Liver (tissue), 9 donors: Measurements from ENCODE around the gene EVA1C. TPM values are rescaled to one million over a fixed set of nuclear protein-coding genes. Genes with fewer than 3 reads are reported as not detected.

Experiments
- DNase-seq: peaks from one replicate; pipeline ENCODE4 v3.0.0-alpha.2; 2017; ENCODE audit warnings: low spot score
- H3K27ac ChIP-seq, 2 donors: one replicate each; pipeline ENCODE4 v1.7.0; 2013; ENCODE audit warnings: inconsistent platforms in 2 of 2, low read length in 2 of 2, control low read depth in 1 of 2, low read depth in 1 of 2, mild to moderate bottlenecking in 1 of 2
- H3K27me3 ChIP-seq, 4 donors: one replicate each; pipeline versions ENCODE4 v1.6.1 to v1.7.0; 2013; ENCODE audit warnings: low read length in 3 of 4, inconsistent platforms in 1 of 4, mild to moderate bottlenecking in 1 of 4, moderate library complexity in 1 of 4; ENCODE audit not compliant: control insufficient read depth in 4 of 4, insufficient read depth in 4 of 4
- H3K36me3 ChIP-seq, 4 donors: one replicate each; pipeline versions ENCODE4 v1.6.1 to v1.7.0; 2013; ENCODE audit warnings: low read length in 3 of 4, mild to moderate bottlenecking in 3 of 4, low read depth in 1 of 4, moderate library complexity in 1 of 4; ENCODE audit not compliant: control insufficient read depth in 4 of 4, insufficient read depth in 3 of 4
- H3K4me1 ChIP-seq, 4 donors: one replicate each; pipeline versions ENCODE4 v1.6.1 to v1.7.0; 2013; ENCODE audit warnings: low read length in 3 of 4, mild to moderate bottlenecking in 3 of 4, moderate library complexity in 1 of 4; ENCODE audit not compliant: control insufficient read depth in 4 of 4, insufficient read depth in 4 of 4
- H3K4me3 ChIP-seq, 3 donors: one replicate each; pipeline versions ENCODE4 v1.6.1 to v1.7.0; 2013; ENCODE audit warnings: low read length in 3 of 3, control low read depth in 1 of 3, low read depth in 1 of 3, mild to moderate bottlenecking in 1 of 3
- H3K9ac ChIP-seq, 2 donors: one replicate each; pipeline ENCODE4 v1.7.0; 2013; ENCODE audit warnings: low read length in 2 of 2, mild to moderate bottlenecking in 2 of 2, moderate library complexity in 2 of 2, control low read depth in 1 of 2, low read depth in 1 of 2
- H3K9me3 ChIP-seq, 4 donors: one replicate each; pipeline versions ENCODE4 v1.6.1 to v1.7.0; 2013; ENCODE audit warnings: low read length in 3 of 4; ENCODE audit not compliant: control insufficient read depth in 4 of 4
- ATF3 ChIP-seq: IDR thresholded peaks from 2 replicates; pipeline ENCODE4 v1.6.1; 2016; ENCODE audit warnings: antibody characterized with exemption
- CTCF ChIP-seq: fragments of 150-350 bp; IDR thresholded peaks from 2 replicates; pipeline ENCODE4 v1.5.1; 2017; ENCODE audit warnings: improper control_type of control experiment, low read depth, low read length; ENCODE audit not compliant: missing input control
- EGR1 ChIP-seq, 2 donors: IDR thresholded peaks; 2 replicates each; pipeline ENCODE4 v1.6.1; 2016 to 2018; ENCODE audit warnings: antibody characterized with exemption in 2 of 2, low read depth in 2 of 2
- FOXA1 ChIP-seq: IDR thresholded peaks from 2 replicates; pipeline ENCODE4 v1.6.1; 2016; ENCODE audit warnings: antibody characterized with exemption
- FOXA2 ChIP-seq: IDR thresholded peaks from 2 replicates; pipeline ENCODE4 v1.6.1; 2016; ENCODE audit warnings: antibody characterized with exemption
- GABPA ChIP-seq, 2 donors: IDR thresholded peaks in 1 of 2; conservative IDR thresholded peaks in 1 of 2; 2 replicates each; pipeline ENCODE4 v1.6.1; 2016; ENCODE audit warnings: antibody characterized with exemption in 2 of 2, mild to moderate bottlenecking in 1 of 2, moderate library complexity in 1 of 2
- HNF4A ChIP-seq, 2 donors: conservative IDR thresholded peaks; 2 replicates each; pipeline ENCODE4 v1.6.1; 2016; ENCODE audit warnings: antibody characterized with exemption in 2 of 2, mild to moderate bottlenecking in 2 of 2
- HNF4G ChIP-seq: IDR thresholded peaks from 2 replicates; pipeline ENCODE4 v1.6.1; 2016; ENCODE audit warnings: antibody characterized with exemption
- JUND ChIP-seq, 2 donors: IDR thresholded peaks; 2 replicates each; pipeline ENCODE4 v1.6.1; 2016; ENCODE audit warnings: antibody characterized with exemption in 2 of 2
- MAX ChIP-seq: IDR thresholded peaks from 2 replicates; pipeline ENCODE4 v1.6.1; 2016; ENCODE audit warnings: antibody characterized with exemption
- NR2F2 ChIP-seq: IDR thresholded peaks from 2 replicates; pipeline ENCODE4 v1.6.1; 2016; ENCODE audit warnings: antibody characterized with exemption
- RAD21 ChIP-seq, 2 donors: IDR thresholded peaks; 2 replicates each; pipeline ENCODE4 v1.6.1; 2016; ENCODE audit warnings: antibody characterized with exemption in 2 of 2, mild to moderate bottlenecking in 2 of 2
- SP1 ChIP-seq: IDR thresholded peaks from 2 replicates; pipeline ENCODE4 v1.6.1; 2018; ENCODE audit warnings: antibody characterized with exemption, mild to moderate bottlenecking
- TAF1 ChIP-seq: conservative IDR thresholded peaks from 2 replicates; pipeline ENCODE4 v1.6.1; 2016; ENCODE audit warnings: antibody characterized with exemption, mild to moderate bottlenecking
- YY1 ChIP-seq: IDR thresholded peaks from 2 replicates; pipeline ENCODE4 v1.6.1; 2016; ENCODE audit warnings: antibody characterized with exemption, mild to moderate bottlenecking
- ZBTB33 ChIP-seq: IDR thresholded peaks from 2 replicates; pipeline ENCODE4 v1.6.1; 2016; ENCODE audit warnings: antibody characterized with exemption
- WGBS: extraction: QIAGEN DNeasy Blood & Tissue Kit; methylation state at CpG from one replicate; pipeline ENCODE4 v1.1.7; 2013; 5-methylcytosine and 5-hydroxymethylcytosine counted together
- polyA plus RNA-seq, 2 donors: library from polyadenylated mRNA; stranded (reverse) in 1 of 2; unstranded in 1 of 2; fragments of 200-250 nt in 1 of 2; fragments of >200 nt in 1 of 2; fragmentation: Nextera tagmentation in 1 of 2; extraction: Ambion mirVana in 1 of 2; gene quantifications; one replicate each; pipeline versions ENCODE4 v1.2.1 to v1.2.3, GENCODE V29; 2013 to 2015
- total RNA-seq, 2 donors: library from RNA; depleted of rRNA; stranded (reverse); fragments of >200 nt; gene quantifications; one replicate each; pipeline ENCODE4 v1.2.3, GENCODE V29; 2014
- donor health status: healthy.
- donor health status: healthy.
- donor health status: healthy.
- donor health status: healthy.
- donor health status: healthy.

The EVA1C gene
- total and polyA plus RNA-seq, 4 donors = 0.47 to 3.3 (median 2.4) TPM

- H3K36me3 ChIP-seq = peaks cover 0 to 2% (median 0%) of the 10 kb centered on the region in 4 donors
- H3K9me3 ChIP-seq = no peaks in the 10 kb centered on the region
- peak overlapping the region; percentile 24 to 48 for H3K9ac ChIP-seq
- peak overlapping the region; percentile 74 to 98 (median 95) for H3K4me3 ChIP-seq
- peaks cover 3 to 25% (median 15%) of the 10 kb centered on the region in 4 donors for H3K4me1 ChIP-seq
- H3K27me3 ChIP-seq = no peaks in the 10 kb centered on the region
- no peak for TF ChIP-seq FOXA1
- TF ChIP-seq EGR1 (IDR thresholded peaks at IDR 0.05; ENCODE audit: low read depth in 2 of 2) = no peak
- no peak for TF ChIP-seq MAX
- TF ChIP-seq YY1 = no peak
- no peak for TF ChIP-seq ZBTB33
- TF ChIP-seq CTCF = no peak
- no peak for TF ChIP-seq HNF4G
- no peak for TF ChIP-seq TAF1
- TF ChIP-seq RAD21 (IDR thresholded peaks at IDR 0.05) = no peak
- no peak for TF ChIP-seq NR2F2
- no peak for TF ChIP-seq ATF3
- no peak for TF ChIP-seq SP1
- DNase-seq = no peak
- under 1% methylated on average over 32 of the region's 32 CpGs for WGBS
- H3K27ac ChIP-seq = no peak overlapping the region
Observed at GRCh38 chr21:32392299-32392879, 20.1 kb upstream of the EVA1C start.

- peak within 1 kb of the TSS; percentile 74 to 98 (median 95) for H3K4me3 ChIP-seq
- peak within 1 kb of the TSS; percentile 67 to 71 for H3K27ac ChIP-seq
- peak within 1 kb of the TSS; percentile 60 to 66 for H3K9ac ChIP-seq
- H3K9me3 ChIP-seq = no peaks in the 10 kb centered on the region
- H3K27me3 ChIP-seq = no peaks in the 10 kb centered on the region
- no peaks in the 10 kb centered on the region for H3K36me3 ChIP-seq
- peaks cover 3 to 25% (median 15%) of the 10 kb centered on the region in 4 donors for H3K4me1 ChIP-seq
- WGBS = 3% methylated on average over 59 of the region's 59 CpGs
- DNase-seq = peak; percentile 99
- TF ChIP-seq CTCF = no peak
- no peak for TF ChIP-seq ZBTB33
- TF ChIP-seq SP1 = peak; percentile 54
- no peak for TF ChIP-seq ATF3
- TF ChIP-seq HNF4A (conservative IDR thresholded peaks at IDR 0.05) = peak in 1 of 2 donors; percentile 39
- TF ChIP-seq YY1 = no peak
- TF ChIP-seq TAF1 = no peak
- no peak for TF ChIP-seq RAD21 (IDR thresholded peaks at IDR 0.05)
- no peak for TF ChIP-seq FOXA2
- no peak for TF ChIP-seq EGR1 (IDR thresholded peaks at IDR 0.05; ENCODE audit: low read depth in 2 of 2)
- TF ChIP-seq GABPA (IDR thresholded peaks at IDR 0.05 in 1 of 2, conservative IDR thresholded peaks at IDR 0.05 in 1 of 2) = peak; percentile 72 to 93
- peak; percentile 92 for TF ChIP-seq MAX
- no peak for TF ChIP-seq JUND (IDR thresholded peaks at IDR 0.05)
Observed at GRCh38 chr21:32392880-32393676, 19.4 kb upstream of the EVA1C start, which contains the start of gene URB1. Gene URB1, minus strand, starts transcription at chr21:32393012. Its CDS starts 102 bp downstream, at chr21:32392910.
